Measurements from ENCODE around the gene ABITRAM. TPM values are rescaled to one million over a fixed set of nuclear protein-coding genes. Genes with fewer than 3 reads are reported as not detected.
A peak's percentile ranks its signal among the peaks of the same experiment; 100 is the strongest.
"Not testable (repeated sequence)": the region's sequence is repeated elsewhere in the genome, so short reads cannot be mapped to it uniquely, and the experiment has no call there.

Gene ABITRAM
- total RNA-seq, 1 experiment from 2014 or later, result 10.9 TPM

GRCh38 chr9:108885643-108886348 lies 48.4 kb upstream of the ABITRAM start:
- no peak overlapping the region for H4K5ac ChIP-seq (ENCODE audit: insufficient read length, low read depth, low read length)
- no peak overlapping the region for H3K23ac ChIP-seq (ENCODE audit: insufficient read length, low read depth, low read length)
- H3K4me1 Mint-ChIP-seq, result no peaks in the 10 kb centered on the region
- H4K8ac ChIP-seq (replicated peaks; ENCODE audit: insufficient read length, low read depth, low read length), result no peak overlapping the region
- whole genome bisulfite sequencing (ENCODE audit: extremely low coverage, insufficient read length, low lambda C conversion rate), result no CpG with 5 or more reads among the region's 1 CpG
- no peaks in the 10 kb centered on the region for H3K27me3 ChIP-seq (ENCODE audit: insufficient read depth, low read length)
- H3K4me3 Mint-ChIP-seq, result no peak overlapping the region
- H3K79me2 ChIP-seq (ENCODE audit: insufficient read depth, low read length), result no peaks in the 10 kb centered on the region
- no peak overlapping the region for H2AFZ ChIP-seq (ENCODE audit: low read length)
- no peak for DNase-seq
- H4K20me1 ChIP-seq (ENCODE audit: control insufficient read depth, insufficient read depth, insufficient read length), result no peaks in the 10 kb centered on the region
- H3K4me1 ChIP-seq (ENCODE audit: insufficient read depth, low read length), result no peaks in the 10 kb centered on the region
- H3K4ac ChIP-seq (ENCODE audit: low read depth, low read length), result no peak overlapping the region
- H2BK5ac ChIP-seq (ENCODE audit: insufficient read length, low read length), result no peak overlapping the region
- no peak overlapping the region for H3K18ac ChIP-seq (ENCODE audit: insufficient read length, low read depth, low read length)
- H3K79me1 ChIP-seq (ENCODE audit: insufficient read depth, low read depth, low read length, poor library complexity, severe bottlenecking), result no peaks in the 10 kb centered on the region
- no peak overlapping the region for H4K91ac ChIP-seq (ENCODE audit: insufficient read length, low read depth, low read length)
- H3T11ph ChIP-seq (ENCODE audit: low read length), result no peak overlapping the region
- no peak overlapping the region for H2BK12ac ChIP-seq (ENCODE audit: insufficient read length, low read depth, low read length)
- no peaks in the 10 kb centered on the region for H3K23me2 ChIP-seq (ENCODE audit: insufficient read length, low read depth, low read length, poor library complexity, severe bottlenecking)
- no peaks in the 10 kb centered on the region for H3K9me3 ChIP-seq (ENCODE audit: control insufficient read depth, low read depth, low read length)
- no peak overlapping the region for H3K56ac ChIP-seq (ENCODE audit: insufficient read length, low read depth, low read length)
- H3K9me3 Mint-ChIP-seq, result no peaks in the 10 kb centered on the region
- peaks cover 3 to 35% (median 15%) of the 10 kb centered on the region in 3 experiments; a peak in 5 of 7 replicates for H3K36me3 Mint-ChIP-seq (ENCODE audit: insufficient read depth in 1 of 3, low read depth in 3 of 3)
- no peak overlapping the region for H2BK120ac ChIP-seq (ENCODE audit: low read depth, low read length, poor library complexity, severe bottlenecking)
- H2BK15ac ChIP-seq (ENCODE audit: low read depth, low read length), result no peak overlapping the region
- no peak overlapping the region for H3K9ac ChIP-seq (ENCODE audit: extremely low read depth, insufficient read length, low read length)
- H2AK5ac ChIP-seq (ENCODE audit: insufficient read length, low read length), result no peak overlapping the region
- H2BK20ac ChIP-seq (ENCODE audit: low read depth, low read length, poor library complexity, severe bottlenecking), result no peak overlapping the region
- H3K4me2 ChIP-seq (ENCODE audit: insufficient read depth, insufficient read length, low read length), result no peak overlapping the region
- no peak overlapping the region for H3K14ac ChIP-seq (ENCODE audit: insufficient read depth, low read length)
- H3K27me3 Mint-ChIP-seq (ENCODE audit: low read depth), result no peaks in the 10 kb centered on the region
- no peak overlapping the region for H3K27ac ChIP-seq (ENCODE audit: insufficient read length, low read depth, low read length)
- TF ChIP-seq, protein P1, sequence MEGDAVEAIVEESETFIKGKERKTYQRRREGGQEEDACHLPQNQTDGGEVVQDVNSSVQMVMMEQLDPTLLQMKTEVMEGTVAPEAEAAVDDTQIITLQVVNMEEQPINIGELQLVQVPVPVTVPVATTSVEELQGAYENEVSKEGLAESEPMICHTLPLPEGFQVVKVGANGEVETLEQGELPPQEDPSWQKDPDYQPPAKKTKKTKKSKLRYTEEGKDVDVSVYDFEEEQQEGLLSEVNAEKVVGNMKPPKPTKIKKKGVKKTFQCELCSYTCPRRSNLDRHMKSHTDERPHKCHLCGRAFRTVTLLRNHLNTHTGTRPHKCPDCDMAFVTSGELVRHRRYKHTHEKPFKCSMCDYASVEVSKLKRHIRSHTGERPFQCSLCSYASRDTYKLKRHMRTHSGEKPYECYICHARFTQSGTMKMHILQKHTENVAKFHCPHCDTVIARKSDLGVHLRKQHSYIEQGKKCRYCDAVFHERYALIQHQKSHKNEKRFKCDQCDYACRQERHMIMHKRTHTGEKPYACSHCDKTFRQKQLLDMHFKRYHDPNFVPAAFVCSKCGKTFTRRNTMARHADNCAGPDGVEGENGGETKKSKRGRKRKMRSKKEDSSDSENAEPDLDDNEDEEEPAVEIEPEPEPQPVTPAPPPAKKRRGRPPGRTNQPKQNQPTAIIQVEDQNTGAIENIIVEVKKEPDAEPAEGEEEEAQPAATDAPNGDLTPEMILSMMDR (conservative IDR thresholded peaks at IDR 0.05), result no peak
- peak overlapping the region in 1 of 3 experiments; percentile 25; a peak in 1 of 7 replicates for H3K27ac Mint-ChIP-seq

DNA sequence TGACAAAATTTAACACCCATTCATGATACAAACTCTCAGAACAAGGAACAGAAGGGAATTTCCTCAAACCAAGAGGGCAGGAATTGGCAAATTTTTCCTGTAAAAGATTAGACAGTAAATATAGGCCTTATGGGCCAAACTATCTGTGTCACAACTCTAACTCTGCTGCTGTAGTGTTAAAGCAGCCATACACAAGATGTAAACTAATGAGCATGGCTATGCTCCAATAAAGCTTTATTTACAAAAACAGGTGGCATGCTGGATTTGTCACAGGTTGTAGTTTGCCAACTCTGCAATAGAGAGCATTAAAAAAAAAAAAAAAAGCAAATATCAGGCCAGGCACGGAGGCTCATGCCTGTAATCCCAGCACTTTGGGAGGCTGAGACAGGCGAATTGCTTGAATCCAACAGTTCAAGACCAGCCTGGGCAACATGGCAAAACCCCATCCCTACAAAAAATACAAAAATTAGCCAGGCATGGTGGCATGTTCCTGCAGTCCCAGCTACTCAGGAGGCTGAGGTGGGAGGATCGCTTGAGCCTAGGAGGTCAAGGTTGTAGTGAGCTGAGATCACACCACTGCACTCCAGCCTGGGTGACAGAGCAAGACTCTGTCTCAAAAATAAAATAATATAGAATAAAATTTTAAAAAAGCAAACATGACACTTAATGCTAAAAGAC lies 47.5 kb upstream of the ABITRAM start:
- not testable (repeated sequence) for H3K9me3 Mint-ChIP-seq; H3K4me3 Mint-ChIP-seq; H2AK5ac ChIP-seq (ENCODE audit: insufficient read length, low read length); H4K8ac ChIP-seq (replicated peaks; ENCODE audit: insufficient read length, low read depth, low read length); H3K27ac ChIP-seq (ENCODE audit: insufficient read length, low read depth, low read length); H4K91ac ChIP-seq (ENCODE audit: insufficient read length, low read depth, low read length); H2BK12ac ChIP-seq (ENCODE audit: insufficient read length, low read depth, low read length); H3K23ac ChIP-seq (ENCODE audit: insufficient read length, low read depth, low read length); H3K4ac ChIP-seq (ENCODE audit: low read depth, low read length); H4K5ac ChIP-seq (ENCODE audit: insufficient read length, low read depth, low read length); H3K4me1 Mint-ChIP-seq; H2BK5ac ChIP-seq (ENCODE audit: insufficient read length, low read length); H3K56ac ChIP-seq (ENCODE audit: insufficient read length, low read depth, low read length); H2BK20ac ChIP-seq (ENCODE audit: low read depth, low read length, poor library complexity, severe bottlenecking); H3T11ph ChIP-seq (ENCODE audit: low read length); H3K4me1 ChIP-seq (ENCODE audit: insufficient read depth, low read length); H3K18ac ChIP-seq (ENCODE audit: insufficient read length, low read depth, low read length); H3K4me2 ChIP-seq (ENCODE audit: insufficient read depth, insufficient read length, low read length); H3K27me3 ChIP-seq (ENCODE audit: insufficient read depth, low read length); H3K79me1 ChIP-seq (ENCODE audit: insufficient read depth, low read depth, low read length, poor library complexity, severe bottlenecking); H3K23me2 ChIP-seq (ENCODE audit: insufficient read length, low read depth, low read length, poor library complexity, severe bottlenecking); H3K9ac ChIP-seq (ENCODE audit: extremely low read depth, insufficient read length, low read length); H4K20me1 ChIP-seq (ENCODE audit: control insufficient read depth, insufficient read depth, insufficient read length); DNase-seq; H3K79me2 ChIP-seq (ENCODE audit: insufficient read depth, low read length); H3K27me3 Mint-ChIP-seq (ENCODE audit: low read depth); H2AFZ ChIP-seq (ENCODE audit: low read length); H2BK15ac ChIP-seq (ENCODE audit: low read depth, low read length); H2BK120ac ChIP-seq (ENCODE audit: low read depth, low read length, poor library complexity, severe bottlenecking); H3K27ac Mint-ChIP-seq; H3K9me3 ChIP-seq (ENCODE audit: control insufficient read depth, low read depth, low read length); H3K14ac ChIP-seq (ENCODE audit: insufficient read depth, low read length)
- no CpG with 5 or more reads among the region's 3 CpGs for WGBS (ENCODE audit: extremely low coverage, insufficient read length, low lambda C conversion rate)
- H3K36me3 Mint-ChIP-seq (ENCODE audit: insufficient read depth in 1 of 3, low read depth in 3 of 3), result peaks cover 7 to 41% (median 21%) of the 10 kb centered on the region in 3 experiments; a peak in 5 of 7 replicates
